GM23338 (cell line): ENCODE data around the gene USP5.

ENCODE experiments used
- CREB1 ChIP-seq: fragments of 250-450 bp; sonication (Bioruptor Pico); IDR thresholded peaks from 2 replicates; pipeline ENCODE4 v1.5.0; 2020; ENCODE audit warnings: low read depth, mild to moderate bottlenecking, moderate library complexity
- CTCF ChIP-seq, 2 experiments: fragments of 200-600 bp in 1 of 2; sonication (generic) in 1 of 2; conservative IDR thresholded peaks; 2 replicates each; pipeline versions ENCODE4 v1.5.1 to v1.6.1; 2016 to 2017; ENCODE audit warnings: antibody characterized with exemption in 2 of 2, low read depth in 2 of 2, mild to moderate bottlenecking in 2 of 2, moderate library complexity in 1 of 2
- ETS1 ChIP-seq: IDR thresholded peaks from 2 replicates; pipeline ENCODE4 v1.6.1; 2016; ENCODE audit warnings: antibody characterized with exemption
- EZH2 ChIP-seq: fragments of 200-600 bp; sonication (generic); IDR thresholded peaks from one replicate; pipeline ENCODE4 v1.8.0; 2017; ENCODE audit warnings: antibody characterized with exemption, mild to moderate bottlenecking, low read depth; ENCODE audit not compliant: unreplicated experiment
- EZH2phosphoT487 ChIP-seq: fragments of 200-600 bp; sonication (generic); IDR thresholded peaks from one replicate; pipeline ENCODE4 v1.8.1; 2018; ENCODE audit warnings: antibody characterized with exemption; ENCODE audit not compliant: unreplicated experiment
- JUNB ChIP-seq: IDR thresholded peaks from one replicate; pipeline ENCODE4 v1.6.1; 2016; ENCODE audit warnings: antibody characterized with exemption; ENCODE audit not compliant: unreplicated experiment
- NANOG ChIP-seq: IDR thresholded peaks from 2 replicates; pipeline ENCODE4 v1.6.1; 2016; ENCODE audit warnings: antibody characterized with exemption, borderline replicate concordance
- POLR2AphosphoS5 ChIP-seq: IDR thresholded peaks from 2 replicates; pipeline ENCODE4 v1.6.1; 2016; ENCODE audit warnings: antibody characterized with exemption, low read depth
- REST ChIP-seq: IDR thresholded peaks from one replicate; pipeline ENCODE4 v1.6.1; 2018; ENCODE audit warnings: antibody characterized with exemption; ENCODE audit not compliant: unreplicated experiment
- ZNF114 ChIP-seq: fragments of 250-450 bp; sonication (Bioruptor Pico); IDR thresholded peaks from 2 replicates; pipeline ENCODE4 v1.5.0; 2020; ENCODE audit warnings: mild to moderate bottlenecking, moderate library complexity
- ZNF331 ChIP-seq: fragments of 250-450 bp; sonication (Bioruptor Pico); IDR thresholded peaks from 2 replicates; pipeline ENCODE4 v1.5.0; 2020; ENCODE audit warnings: low read depth, mild to moderate bottlenecking, moderate library complexity
- ZNF462 ChIP-seq: fragments of 250-450 bp; sonication (Bioruptor Pico); IDR thresholded peaks from 2 replicates; pipeline ENCODE4 v1.5.0; 2020; ENCODE audit warnings: mild to moderate bottlenecking, moderate library complexity

GRCh38 chr12:6860942-6861341 lies 9.0 kb downstream of the USP5 start:
- TF ChIP-seq CTCF (conservative IDR thresholded peaks at IDR 0.05; ENCODE audit: low read depth in 2 of 2) (no peak), JUNB (no peak), POLR2AphosphoS5 (no peak), EZH2 (no peak), REST (no peak), CREB1 (CRISPR knock-in tag) (no peak), EZH2phosphoT487 (no peak), ETS1 (no peak), NANOG (no peak), ZNF331 (CRISPR knock-in tag) (no peak), ZNF462 (no peak), ZNF114 (CRISPR knock-in tag) (no peak)
